GM12892 (cell line): ENCODE data around the gene NUBP2. TPM values are rescaled to one million over a fixed set of nuclear protein-coding genes. Genes with fewer than 3 reads are reported as not detected.
A peak's percentile ranks its signal among the peaks of the same experiment; 100 is the strongest.

Source experiments
- DNase-seq: peaks from one replicate; pipeline ENCODE4 v3.0.0; 2011; ENCODE audit not compliant: insufficient read length
- FAIRE-seq: peaks from 2 replicates; lab custom pipeline; 2011; peaks lifted over from hg19 to GRCh38; lab: Jason Lieb, UNC
- POLR2A ChIP-seq: IDR thresholded peaks from 2 replicates; pipeline ENCODE4 v1.6.1; 2011; ENCODE audit warnings: low read depth, low read length, control low read depth
- POLR2AphosphoS5 ChIP-seq: IDR thresholded peaks from 2 replicates; pipeline ENCODE4 v1.6.1; 2011; ENCODE audit warnings: low read depth, low read length, control low read depth
- TAF1 ChIP-seq: IDR thresholded peaks from 2 replicates; pipeline ENCODE4 v1.6.1; 2011; ENCODE audit warnings: low read depth, mild to moderate bottlenecking, control low read depth, low read length, borderline replicate concordance
- polyA plus RNA-seq: library from polyadenylated mRNA; unstranded; fragments of >200 nt; gene quantifications from one replicate; pipeline ENCODE4 v1.2.1, GENCODE V29; 2012; ENCODE audit warnings: missing spikeins, inconsistent platforms; ENCODE audit not compliant: missing spikeins

The NUBP2 gene, protein sequence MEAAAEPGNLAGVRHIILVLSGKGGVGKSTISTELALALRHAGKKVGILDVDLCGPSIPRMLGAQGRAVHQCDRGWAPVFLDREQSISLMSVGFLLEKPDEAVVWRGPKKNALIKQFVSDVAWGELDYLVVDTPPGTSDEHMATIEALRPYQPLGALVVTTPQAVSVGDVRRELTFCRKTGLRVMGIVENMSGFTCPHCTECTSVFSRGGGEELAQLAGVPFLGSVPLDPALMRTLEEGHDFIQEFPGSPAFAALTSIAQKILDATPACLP
- polyA plus RNA-seq = 11.7 TPM

DNA sequence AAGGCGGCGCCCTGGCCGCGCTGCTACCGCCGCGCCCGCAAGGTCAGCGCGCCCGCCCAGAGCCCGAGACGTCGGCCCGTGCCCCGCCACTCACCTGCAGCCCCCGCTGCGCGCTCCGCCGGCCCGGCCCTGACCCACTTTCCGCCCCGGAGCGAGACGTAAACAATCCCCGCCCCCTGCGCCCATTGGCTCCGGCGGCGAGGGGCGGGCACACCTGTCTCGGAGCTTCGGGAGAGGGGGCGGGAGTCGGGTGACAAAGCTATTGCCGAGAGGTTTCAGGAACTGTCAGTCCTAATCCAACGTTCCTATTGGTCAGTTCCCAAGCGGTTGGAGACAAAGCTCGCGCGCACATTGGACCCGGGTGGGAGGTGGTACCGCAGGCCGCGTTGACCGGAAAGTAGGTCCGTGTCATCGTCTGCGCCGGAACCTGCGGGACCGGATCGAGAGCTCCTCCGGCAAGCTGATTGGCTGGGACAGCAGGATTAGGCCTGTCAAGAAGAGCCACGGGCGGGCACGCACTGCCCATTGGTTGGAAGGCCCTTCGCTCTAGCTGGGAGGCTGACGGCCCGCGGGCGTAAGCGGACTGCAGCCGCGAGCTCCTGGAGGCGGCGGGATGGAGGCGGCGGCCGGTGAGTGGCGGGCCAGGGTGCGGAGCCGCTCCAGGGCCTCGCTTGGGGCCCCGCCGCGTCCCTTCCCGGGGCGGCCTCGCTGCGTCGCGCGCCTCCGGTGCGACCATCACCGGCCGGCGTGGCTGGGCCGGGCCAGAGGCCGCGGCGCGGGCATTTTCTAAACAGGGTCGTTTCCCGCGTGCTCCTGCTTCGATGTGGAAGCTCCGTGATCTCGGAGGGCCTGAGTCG, at the start of gene NUBP2, which contains the start of gene SPSB3:
NUBP2 (plus strand) TSS at position 553 of the 857 bp plus-strand sequence; CDS start at position 614, 61 bp downstream.
SPSB3 (minus strand) TSS at position 164 of the 857 bp plus-strand sequence. CDS start 1,088 bp downstream, outside the sequence.
- peak; percentile 75; the same call in 1 of the 2 replicates for TF ChIP-seq POLR2A
- TF ChIP-seq POLR2AphosphoS5 = peak; percentile 66
- no peak for TF ChIP-seq TAF1
- FAIRE-seq (peak; percentile 100), DNase-seq (peak; percentile 99)

DNA sequence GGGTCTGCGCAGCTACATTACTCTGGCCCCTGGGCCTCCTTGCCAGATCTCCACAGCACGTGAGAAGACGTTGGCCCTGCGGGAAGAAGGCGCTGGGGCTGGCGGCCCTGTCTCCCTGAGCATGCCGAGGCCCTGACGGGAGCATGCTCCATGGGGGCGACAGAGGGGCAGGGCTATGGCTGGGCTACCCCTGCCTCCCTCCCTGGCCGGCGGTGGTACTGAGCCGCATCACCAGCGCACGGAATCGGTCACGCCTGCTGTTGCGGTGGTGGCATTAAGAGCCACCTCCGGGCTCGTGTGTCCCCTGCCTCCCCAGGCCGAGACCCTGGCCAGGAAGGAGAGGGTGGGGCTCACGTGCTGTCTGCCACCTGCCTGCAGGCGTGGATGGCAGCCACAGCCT, 48.6 kb upstream of the NUBP2 start:
- no peak for FAIRE-seq
- DNase-seq = no peak

DNA sequence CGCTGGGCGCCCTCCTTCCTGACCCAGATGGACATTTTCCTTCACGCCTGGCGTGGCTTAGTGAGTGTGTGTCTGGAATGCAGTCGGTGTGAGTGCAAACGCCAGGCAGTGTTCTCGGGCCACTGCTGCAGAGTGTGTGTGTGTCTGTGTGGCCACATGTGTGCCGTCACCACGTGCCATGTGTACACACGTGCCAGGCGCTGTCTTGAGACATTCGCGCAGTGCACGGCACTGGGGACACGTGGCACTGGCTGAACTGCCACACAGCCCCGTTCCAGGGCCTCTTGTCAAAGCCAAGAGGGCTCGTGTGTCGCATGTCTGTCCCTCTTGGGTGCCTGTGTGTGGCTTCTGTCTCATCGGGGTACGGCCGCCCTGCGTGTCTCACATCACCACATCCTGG, 47.9 kb upstream of the NUBP2 start:
- FAIRE-seq (no peak), DNase-seq (no peak)
- TF ChIP-seq POLR2AphosphoS5 (no peak), TAF1 (no peak), POLR2A (no peak)

More for the DNA sequence above, 48.6 kb upstream of the NUBP2 start:
- TF ChIP-seq POLR2AphosphoS5 (no peak), POLR2A (no peak), TAF1 (no peak)

DNA sequence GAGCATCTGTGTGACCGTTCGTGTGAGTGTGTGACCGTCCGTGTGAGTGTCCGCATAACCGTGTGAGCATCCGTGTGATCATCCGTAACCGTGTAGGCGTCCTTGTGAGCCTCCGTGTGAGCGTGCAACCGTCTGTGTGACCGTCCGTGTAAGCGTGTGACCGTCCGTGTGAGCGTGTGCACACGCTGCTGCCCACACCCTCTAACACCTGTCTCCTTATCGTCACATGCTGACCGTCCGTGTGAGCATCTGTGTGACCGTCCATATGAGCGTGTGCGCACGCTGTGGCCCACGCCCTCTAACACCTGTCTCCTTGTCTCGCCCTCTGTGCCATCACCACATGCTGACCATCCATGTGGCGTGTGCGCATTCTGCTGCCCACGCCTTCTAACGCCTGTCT, 42.5 kb upstream of the NUBP2 start:
- DNase-seq (no peak), FAIRE-seq (no peak)
- TF ChIP-seq POLR2A (no peak), POLR2AphosphoS5 (no peak), TAF1 (no peak)

DNA sequence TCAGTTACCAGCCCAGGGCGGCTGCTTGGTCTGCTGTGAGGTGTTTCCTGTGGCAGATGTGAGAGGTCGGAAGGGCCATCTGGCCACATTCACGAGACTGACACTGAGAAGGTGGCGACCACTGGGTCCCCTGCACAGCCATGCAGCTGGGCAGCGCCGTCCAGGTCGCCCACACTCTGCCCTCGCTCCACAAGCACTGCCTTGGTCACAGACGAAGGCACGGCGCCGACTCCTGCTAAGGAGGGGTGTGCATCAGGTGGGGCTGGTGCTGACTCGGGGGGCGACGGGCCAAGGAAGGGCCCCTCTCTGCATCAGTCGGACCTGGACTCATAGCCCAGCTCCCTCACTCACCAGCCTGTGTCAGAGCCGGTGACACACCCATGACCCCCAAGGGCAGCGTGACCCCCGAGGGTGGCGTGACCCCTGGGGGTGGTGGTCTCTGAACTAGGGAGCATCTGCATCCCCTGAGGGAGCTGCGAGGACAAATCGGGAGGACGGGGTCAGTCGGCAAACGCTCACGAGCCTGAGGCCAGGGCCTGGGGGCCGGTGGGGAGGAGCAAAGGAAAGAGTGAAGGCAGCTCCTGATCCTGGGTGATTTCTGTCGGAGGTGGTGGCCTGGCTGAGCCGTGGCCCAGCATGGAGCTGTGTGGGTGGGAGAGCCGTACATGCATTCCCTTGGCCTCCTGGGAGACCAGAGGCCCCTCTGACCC, 41.8 kb upstream of the NUBP2 start:
- no peak for TF ChIP-seq POLR2A
- DNase-seq = no peak
- no peak for FAIRE-seq

DNA sequence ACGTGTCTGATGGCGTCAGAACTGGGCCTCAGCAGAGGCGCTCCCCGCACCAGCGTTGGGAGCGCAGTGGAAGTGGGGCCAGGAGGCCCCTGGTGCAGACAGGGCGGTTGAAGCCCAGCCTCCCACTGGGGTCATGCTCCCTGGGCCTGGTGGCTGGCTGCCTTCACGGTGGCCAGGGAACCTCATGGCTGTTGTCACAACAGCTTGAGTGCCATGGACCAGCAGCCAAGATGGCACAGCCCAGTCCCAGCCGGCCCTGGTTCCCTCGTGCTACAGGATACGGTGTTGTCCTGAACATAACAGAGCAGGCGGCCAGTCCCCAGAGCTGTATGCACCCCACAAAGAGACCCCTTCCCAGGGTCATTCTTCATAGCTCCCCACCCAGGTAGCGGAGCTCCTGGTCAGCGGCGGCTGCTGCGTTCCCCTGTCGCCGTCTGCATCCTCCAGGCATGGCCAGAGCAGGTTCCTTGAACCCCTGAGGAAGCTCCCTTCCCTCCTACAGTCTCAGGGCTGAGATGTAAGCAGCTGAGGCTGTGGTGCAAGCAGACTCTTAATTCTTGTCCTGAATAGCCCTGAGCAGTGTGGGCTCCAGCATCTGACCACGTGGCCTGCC, 41.1 kb upstream of the NUBP2 start:
- no peak for DNase-seq
- FAIRE-seq = no peak
- TF ChIP-seq POLR2A = no peak
- no peak for TF ChIP-seq POLR2AphosphoS5
- no peak for TF ChIP-seq TAF1

DNA sequence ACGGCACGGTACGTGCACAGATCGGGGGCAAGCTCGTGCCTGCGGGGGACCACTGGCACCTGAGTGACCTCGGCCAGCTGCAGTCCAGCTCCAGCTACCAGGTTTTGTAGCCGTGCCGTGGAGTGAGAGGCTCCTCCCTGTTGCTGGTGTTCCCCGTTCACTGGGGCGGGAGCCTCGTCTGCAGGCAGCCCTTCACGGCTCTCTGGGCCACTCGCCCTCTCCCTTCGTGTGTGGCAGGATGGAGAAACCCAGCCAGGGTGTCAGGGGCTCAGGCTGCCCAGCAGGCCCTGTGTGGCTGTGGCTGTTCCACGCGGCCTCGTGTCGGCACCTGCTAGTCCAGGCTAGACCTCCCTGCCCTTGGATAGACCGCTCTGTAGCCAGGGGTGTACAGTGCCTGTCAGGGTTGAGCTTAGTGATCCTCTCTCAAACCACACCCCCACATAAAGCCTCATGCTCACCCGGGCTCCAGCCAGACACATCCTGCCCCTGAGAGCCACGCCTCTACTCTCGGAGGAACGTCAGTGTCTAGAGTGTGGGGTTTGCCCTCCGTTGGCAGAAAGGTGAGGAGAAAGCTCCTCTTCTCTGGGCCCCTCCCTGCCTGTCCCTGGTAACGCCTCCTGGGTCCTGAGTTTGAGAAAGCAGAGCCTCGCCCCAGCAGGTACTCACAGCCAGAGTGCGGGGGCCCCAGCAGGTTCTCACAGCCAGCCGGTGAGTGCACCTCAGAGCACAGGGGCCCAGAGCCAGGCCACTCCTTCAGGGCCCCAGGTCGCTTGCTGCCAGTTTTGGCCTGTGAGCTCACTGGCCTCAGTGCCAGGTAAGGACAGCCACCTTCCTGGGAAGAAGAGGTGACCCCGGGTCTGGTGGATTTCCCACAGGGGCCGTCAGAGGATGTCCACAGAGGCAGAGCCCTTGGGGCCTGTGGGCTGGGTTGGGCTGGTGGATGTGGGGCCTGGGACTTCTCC, 39.1 kb upstream of the NUBP2 start:
- TF ChIP-seq TAF1 (no peak), POLR2A (no peak), POLR2AphosphoS5 (no peak)
- DNase-seq (no peak), FAIRE-seq (no peak)

DNA sequence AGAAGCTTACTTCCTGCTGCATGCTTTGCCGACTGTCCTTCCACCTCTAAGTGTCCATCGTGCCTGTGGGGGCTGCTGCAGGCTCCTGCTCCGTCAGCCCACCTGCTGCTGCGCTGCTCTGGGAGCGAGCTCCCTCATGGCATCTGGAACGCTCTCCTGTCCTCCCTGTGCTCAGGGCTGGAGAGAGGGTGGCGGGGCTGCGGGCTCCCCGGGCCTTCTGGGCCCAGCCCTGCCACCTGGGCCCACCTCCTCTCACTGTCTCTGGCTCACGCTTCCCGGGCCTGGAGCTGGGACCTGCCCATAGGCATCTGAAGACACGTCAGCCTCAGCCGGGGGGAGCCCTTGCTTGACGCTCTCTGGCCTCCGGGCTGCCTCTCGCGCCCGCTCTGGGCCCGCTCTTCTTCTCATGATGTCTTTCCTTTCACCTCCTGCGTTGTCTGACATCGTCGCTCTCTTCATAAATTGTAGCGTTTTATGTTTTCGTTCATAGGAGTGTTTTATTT, 38.4 kb upstream of the NUBP2 start:
- DNase-seq = no peak
- TF ChIP-seq POLR2A = no peak
- TF ChIP-seq POLR2AphosphoS5 = no peak
- no peak for TF ChIP-seq TAF1
- FAIRE-seq = no peak

DNA sequence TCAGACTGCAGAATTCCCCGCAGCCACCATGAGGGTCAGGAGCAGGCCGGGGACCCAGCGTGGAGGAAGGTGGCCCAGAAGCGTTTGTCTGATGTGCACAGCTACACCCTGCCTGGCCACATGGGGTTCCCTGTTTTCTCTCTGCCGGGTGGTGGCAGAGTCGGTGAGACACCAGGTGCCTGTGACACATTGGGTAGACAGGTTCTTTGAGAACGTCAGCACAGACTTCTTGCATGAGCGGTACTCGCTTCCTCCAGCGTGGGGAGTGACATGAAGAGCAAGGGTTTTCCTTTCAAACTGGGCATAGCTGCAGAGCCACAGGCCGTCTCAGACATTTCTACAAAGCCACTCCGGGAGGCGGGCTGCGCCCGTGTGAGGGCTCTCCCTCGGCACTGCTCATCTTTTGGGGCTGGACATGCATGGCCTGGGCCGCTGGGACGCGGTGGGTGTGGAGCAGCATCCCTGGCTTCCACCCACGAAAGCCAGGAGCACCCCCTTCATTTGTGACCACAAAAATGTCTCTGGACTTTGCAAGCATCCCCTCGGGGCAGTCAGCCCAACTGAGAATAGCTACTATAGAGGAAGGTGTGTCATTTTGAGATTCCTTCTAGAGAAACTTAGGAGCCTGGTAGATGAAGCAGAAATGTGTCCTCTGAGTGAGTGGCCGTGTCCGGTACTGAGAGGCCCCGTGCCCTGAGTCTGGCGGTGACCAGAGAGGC, 37.4 kb upstream of the NUBP2 start:
- no peak for DNase-seq
- no peak for TF ChIP-seq POLR2AphosphoS5
- TF ChIP-seq TAF1 = no peak
- no peak for TF ChIP-seq POLR2A
- no peak for FAIRE-seq
